Astrocyte (in vitro differentiated cells and primary cell): Measurements from ENCODE around the gene ID4. TPM values are rescaled to one million over a fixed set of nuclear protein-coding genes. Genes with fewer than 3 reads are reported as not detected.

Experiments
- DNase-seq: peaks from one replicate; pipeline ENCODE4 v3.0.0-alpha.2; 2010; ENCODE audit warnings: low read depth
- FAIRE-seq: peaks from 2 replicates; lab custom pipeline; 2011; peaks lifted over from hg19 to GRCh38; lab: Jason Lieb, UNC
- H2AFZ ChIP-seq: 2 replicates; pipeline ENCODE4 v1.6.0; 2012; ENCODE audit warnings: low read depth, low read length, inconsistent platforms
- H3K27ac ChIP-seq: 2 replicates; pipeline ENCODE4 v1.5.1; 2011; ENCODE audit warnings: low read depth, low read length, inconsistent platforms
- H3K27me3 ChIP-seq: 2 replicates; pipeline ENCODE4 v1.6.0; 2011; ENCODE audit warnings: low read length, inconsistent platforms; ENCODE audit not compliant: insufficient read depth
- H3K36me3 ChIP-seq: 2 replicates; pipeline ENCODE4 v1.5.1; 2011; ENCODE audit warnings: low read length, inconsistent platforms; ENCODE audit not compliant: insufficient read depth
- H3K4me1 ChIP-seq: 2 replicates; pipeline ENCODE4 v1.5.1; 2011; ENCODE audit warnings: low read length, inconsistent platforms; ENCODE audit not compliant: insufficient read depth
- H3K4me2 ChIP-seq: 2 replicates; pipeline ENCODE4 v1.6.0; 2012; ENCODE audit warnings: low read length, inconsistent platforms
- H3K4me3 ChIP-seq: 2 replicates; pipeline ENCODE4 v1.5.1; 2011; ENCODE audit warnings: low read depth, mild to moderate bottlenecking, low read length, inconsistent platforms; ENCODE audit not compliant: insufficient read depth
- H3K79me2 ChIP-seq: 2 replicates; pipeline ENCODE4 v1.6.0; 2012; ENCODE audit warnings: mild to moderate bottlenecking, low read length, inconsistent platforms; ENCODE audit not compliant: insufficient read depth
- H3K9ac ChIP-seq: 2 replicates; pipeline ENCODE4 v1.6.0; 2012; ENCODE audit warnings: mild to moderate bottlenecking, low read length, inconsistent platforms
- H3K9me3 ChIP-seq: 2 replicates; pipeline ENCODE4 v1.5.1; 2012; ENCODE audit warnings: low read depth, mild to moderate bottlenecking, low read length, inconsistent platforms; ENCODE audit not compliant: insufficient read depth
- H4K20me1 ChIP-seq: 2 replicates; pipeline ENCODE4 v1.6.0; 2012; ENCODE audit warnings: low read length, inconsistent platforms; ENCODE audit not compliant: insufficient read depth
- H3K27ac Mint-ChIP-seq: one replicate; pipeline ENCODE4 v1.8.0; 2021; ENCODE audit warnings: mild to moderate bottlenecking, mixed read lengths; ENCODE audit not compliant: unreplicated experiment
- H3K27me3 Mint-ChIP-seq: one replicate; pipeline ENCODE4 v1.8.0; 2021; ENCODE audit warnings: low read depth, mixed read lengths; ENCODE audit not compliant: unreplicated experiment
- H3K36me3 Mint-ChIP-seq: one replicate; pipeline ENCODE4 v1.8.0; 2021; ENCODE audit warnings: low read depth, mixed read lengths; ENCODE audit not compliant: unreplicated experiment
- H3K4me1 Mint-ChIP-seq: one replicate; pipeline ENCODE4 v1.8.0; 2021; ENCODE audit warnings: low read depth, mixed read lengths; ENCODE audit not compliant: unreplicated experiment
- H3K4me3 Mint-ChIP-seq: one replicate; pipeline ENCODE4 v1.8.0; 2021; ENCODE audit warnings: mild to moderate bottlenecking, moderate library complexity, mixed read lengths; ENCODE audit not compliant: unreplicated experiment
- H3K9me3 Mint-ChIP-seq: one replicate; pipeline ENCODE4 v1.8.0; 2021; ENCODE audit warnings: mild to moderate bottlenecking, mixed read lengths; ENCODE audit not compliant: unreplicated experiment
- EZH2 ChIP-seq: IDR thresholded peaks from 2 replicates; pipeline ENCODE4 v1.6.1; 2012; ENCODE audit warnings: mild to moderate bottlenecking, low read length, inconsistent platforms; ENCODE audit not compliant: insufficient read depth
- total RNA-seq: library from RNA; stranded (reverse); gene quantifications from 2 replicates; pipeline ENCODE4 v1.2.1, GENCODE V29; 2021
- TF ChIP-seq, protein P1 (sequence below): IDR thresholded peaks from 2 replicates; pipeline ENCODE4 v1.5.1; 2011; ENCODE audit warnings: low read depth, mild to moderate bottlenecking, inconsistent platforms, low read length, moderate library complexity; ENCODE audit not compliant: insufficient read depth

The ID4 gene
- total RNA-seq, 1 donor from 2014 or later, result 12.8 TPM

DNA sequence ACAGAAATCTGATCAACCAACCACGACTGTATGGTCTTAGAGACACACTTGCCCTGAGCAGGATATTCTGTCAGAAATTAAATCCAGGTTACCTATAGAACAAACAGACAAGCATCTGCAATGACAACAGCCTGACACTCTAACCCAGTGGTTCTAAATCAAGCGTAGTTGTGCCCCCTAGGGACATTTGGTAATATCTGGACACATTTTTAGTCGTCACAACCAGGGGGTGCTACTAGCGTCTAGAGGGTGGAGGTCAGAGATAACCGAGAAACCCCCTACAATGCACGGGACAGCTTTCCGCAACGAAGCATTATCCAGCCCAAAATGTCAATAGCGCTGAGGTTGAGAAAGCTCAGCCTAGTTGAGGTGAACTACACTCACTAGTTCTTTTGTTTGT is 32.3 kb downstream of the ID4 start:
- Histone ChIP-seq H2AFZ (no peak overlapping the region), H3K27me3 (no peaks in the 10 kb centered on the region), H3K27ac (no peak overlapping the region), H4K20me1 (no peaks in the 10 kb centered on the region), H3K4me1 (peaks cover 14% of the 10 kb centered on the region), H3K4me2 (no peak overlapping the region), H3K9me3 (no peaks in the 10 kb centered on the region), H3K4me3 (no peak overlapping the region), H3K9ac (no peak overlapping the region), H3K36me3 (no peaks in the 10 kb centered on the region), H3K79me2 (no peaks in the 10 kb centered on the region)
- DNase-seq (no peak), FAIRE-seq (no peak)
- Mint-ChIP-seq H3K4me1 (peaks cover 12% of the 10 kb centered on the region), H3K4me3 (no peak overlapping the region), H3K9me3 (no peaks in the 10 kb centered on the region), H3K27ac (no peak overlapping the region), H3K27me3 (peaks cover 2% of the 10 kb centered on the region), H3K36me3 (no peaks in the 10 kb centered on the region)
- TF ChIP-seq, protein P1, sequence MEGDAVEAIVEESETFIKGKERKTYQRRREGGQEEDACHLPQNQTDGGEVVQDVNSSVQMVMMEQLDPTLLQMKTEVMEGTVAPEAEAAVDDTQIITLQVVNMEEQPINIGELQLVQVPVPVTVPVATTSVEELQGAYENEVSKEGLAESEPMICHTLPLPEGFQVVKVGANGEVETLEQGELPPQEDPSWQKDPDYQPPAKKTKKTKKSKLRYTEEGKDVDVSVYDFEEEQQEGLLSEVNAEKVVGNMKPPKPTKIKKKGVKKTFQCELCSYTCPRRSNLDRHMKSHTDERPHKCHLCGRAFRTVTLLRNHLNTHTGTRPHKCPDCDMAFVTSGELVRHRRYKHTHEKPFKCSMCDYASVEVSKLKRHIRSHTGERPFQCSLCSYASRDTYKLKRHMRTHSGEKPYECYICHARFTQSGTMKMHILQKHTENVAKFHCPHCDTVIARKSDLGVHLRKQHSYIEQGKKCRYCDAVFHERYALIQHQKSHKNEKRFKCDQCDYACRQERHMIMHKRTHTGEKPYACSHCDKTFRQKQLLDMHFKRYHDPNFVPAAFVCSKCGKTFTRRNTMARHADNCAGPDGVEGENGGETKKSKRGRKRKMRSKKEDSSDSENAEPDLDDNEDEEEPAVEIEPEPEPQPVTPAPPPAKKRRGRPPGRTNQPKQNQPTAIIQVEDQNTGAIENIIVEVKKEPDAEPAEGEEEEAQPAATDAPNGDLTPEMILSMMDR, result no peak
- no peak for TF ChIP-seq EZH2

DNA sequence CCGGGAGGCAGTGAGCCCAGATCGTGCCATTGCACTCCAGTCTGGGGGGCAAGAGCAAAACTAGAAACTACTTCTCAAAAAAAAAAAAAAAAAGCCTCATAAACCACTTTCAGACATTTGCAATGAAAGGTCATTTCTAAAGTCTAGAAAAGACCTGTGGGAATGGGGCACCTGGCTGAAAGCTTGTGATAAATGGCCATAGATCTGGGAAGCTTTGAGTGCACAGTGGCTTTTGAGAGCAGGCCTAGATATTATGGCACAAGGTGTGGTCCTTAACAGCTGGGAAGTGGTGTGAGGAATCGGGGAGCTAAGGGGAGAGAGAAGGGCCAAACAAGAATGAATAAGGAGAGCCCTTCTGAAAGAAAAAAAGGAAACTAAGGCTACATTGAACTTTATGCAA is 33.2 kb downstream of the ID4 start:
- H3K4me2 ChIP-seq, result no peak overlapping the region
- H3K4me3 ChIP-seq, result no peak overlapping the region
- no peaks in the 10 kb centered on the region for H3K27me3 ChIP-seq
- H3K27ac ChIP-seq, result no peak overlapping the region
- Mint-ChIP-seq H3K36me3 (no peaks in the 10 kb centered on the region), H3K4me3 (no peak overlapping the region), H3K27ac (no peak overlapping the region), H3K27me3 (no peaks in the 10 kb centered on the region), H3K9me3 (no peaks in the 10 kb centered on the region), H3K4me1 (peaks cover 12% of the 10 kb centered on the region)
- H2AFZ ChIP-seq, result no peak overlapping the region
- no peak overlapping the region for H3K9ac ChIP-seq
- no peak for TF ChIP-seq EZH2
- TF ChIP-seq, protein P1, result no peak
- no peaks in the 10 kb centered on the region for H4K20me1 ChIP-seq
- no peak for DNase-seq
- no peaks in the 10 kb centered on the region for H3K36me3 ChIP-seq
- FAIRE-seq, result no peak
- no peaks in the 10 kb centered on the region for H3K79me2 ChIP-seq
- no peaks in the 10 kb centered on the region for H3K9me3 ChIP-seq
- peaks cover 14% of the 10 kb centered on the region for H3K4me1 ChIP-seq

DNA sequence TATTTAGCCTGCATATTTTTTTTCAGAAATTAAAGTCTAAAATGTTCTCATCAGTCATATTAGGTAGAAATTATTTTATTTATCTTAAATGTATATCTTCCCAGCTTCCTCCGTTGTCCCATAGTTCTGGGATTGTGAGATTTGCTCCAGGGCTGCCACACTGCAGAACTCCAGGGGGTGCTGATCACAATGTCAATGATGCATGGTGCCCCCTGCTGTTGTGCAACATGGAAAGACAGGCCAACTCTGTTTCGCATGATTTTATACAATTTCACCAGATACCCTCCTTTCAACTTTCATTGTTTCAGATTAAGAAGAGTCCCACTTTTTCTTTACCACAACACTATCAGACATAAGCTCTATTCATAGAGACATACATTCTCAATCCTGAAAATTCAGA is 35.9 kb downstream of the ID4 start:
- H3K36me3 Mint-ChIP-seq, result no peaks in the 10 kb centered on the region
- H3K4me3 Mint-ChIP-seq, result no peak overlapping the region
- no peak overlapping the region for H2AFZ ChIP-seq
- TF ChIP-seq, protein P1, result peak; percentile 3
- TF ChIP-seq EZH2, result no peak
- DNase-seq (no peak), FAIRE-seq (no peak)
- no peaks in the 10 kb centered on the region for H4K20me1 ChIP-seq
- no peaks in the 10 kb centered on the region for H3K9me3 ChIP-seq
- no peak overlapping the region for H3K9ac ChIP-seq
- H3K9me3 Mint-ChIP-seq, result no peaks in the 10 kb centered on the region
- H3K4me3 ChIP-seq, result no peak overlapping the region
- no peaks in the 10 kb centered on the region for H3K36me3 ChIP-seq
- H3K27ac Mint-ChIP-seq, result no peak overlapping the region
- H3K4me1 ChIP-seq, result no peaks in the 10 kb centered on the region
- H3K27me3 Mint-ChIP-seq, result no peaks in the 10 kb centered on the region
- no peak overlapping the region for H3K27ac ChIP-seq
- no peaks in the 10 kb centered on the region for H3K27me3 ChIP-seq
- no peaks in the 10 kb centered on the region for H3K79me2 ChIP-seq
- H3K4me2 ChIP-seq, result no peak overlapping the region
- H3K4me1 Mint-ChIP-seq, result no peaks in the 10 kb centered on the region
